Trophoblast cell (in vitro differentiated cells and primary cell): ENCODE data around the gene ESRRG.

Source experiments
- DNase-seq, 2 donors: peaks; one replicate each; pipeline ENCODE4 v3.0.0-alpha.2; 2016
- H2AFZ ChIP-seq: 2 replicates; pipeline ENCODE4 v1.6.1; 2013; ENCODE audit warnings: low read length, moderate library complexity, mild to moderate bottlenecking; ENCODE audit not compliant: insufficient read depth, poor library complexity
- H2AK5ac ChIP-seq: 2 replicates; pipeline ENCODE4 v1.6.1; 2013; ENCODE audit warnings: mild to moderate bottlenecking, low read length
- H2BK120ac ChIP-seq: 2 replicates; pipeline ENCODE4 v1.6.1; 2013; ENCODE audit warnings: low read length, mild to moderate bottlenecking, moderate library complexity; ENCODE audit not compliant: insufficient read depth, poor library complexity
- H2BK12ac ChIP-seq: 2 replicates; pipeline ENCODE4 v1.6.1; 2013; ENCODE audit warnings: mild to moderate bottlenecking, low read length, moderate library complexity
- H2BK5ac ChIP-seq: 2 replicates; pipeline ENCODE4 v1.6.1; 2013; ENCODE audit warnings: low read length, low read depth, moderate library complexity, mild to moderate bottlenecking; ENCODE audit not compliant: poor library complexity
- H3K14ac ChIP-seq: 2 replicates; pipeline ENCODE4 v1.6.1; 2013; ENCODE audit warnings: mild to moderate bottlenecking, low read length
- H3K18ac ChIP-seq: 2 replicates; pipeline ENCODE4 v1.6.1; 2013; ENCODE audit warnings: mild to moderate bottlenecking, low read length
- H3K23ac ChIP-seq: 2 replicates; pipeline ENCODE4 v1.6.1; 2013; ENCODE audit warnings: low read length
- H3K27ac ChIP-seq: 2 replicates; pipeline ENCODE4 v1.5.1; 2013; ENCODE audit warnings: low read depth, mild to moderate bottlenecking, inconsistent platforms, low read length, moderate library complexity
- H3K27me3 ChIP-seq: 2 replicates; pipeline ENCODE4 v1.6.1; 2013; ENCODE audit warnings: inconsistent platforms, mild to moderate bottlenecking, low read length, moderate library complexity; ENCODE audit not compliant: insufficient read depth
- H3K36me3 ChIP-seq, 2 experiments: 1 replicate in 1 of 2; 2 replicates in 1 of 2; pipeline ENCODE4 v1.6.1; 2013; ENCODE audit warnings: low read length in 2 of 2, mild to moderate bottlenecking in 2 of 2, moderate library complexity in 1 of 2; ENCODE audit not compliant: insufficient read depth in 2 of 2, control insufficient read depth in 1 of 2
- H3K4ac ChIP-seq: 2 replicates; pipeline ENCODE4 v1.6.1; 2013; ENCODE audit warnings: low read depth, mild to moderate bottlenecking, low read length, moderate library complexity
- H3K4me1 ChIP-seq, 2 experiments: 1 replicate in 1 of 2; 2 replicates in 1 of 2; pipeline ENCODE4 v1.6.1; 2013; ENCODE audit warnings: low read length in 2 of 2, mild to moderate bottlenecking in 2 of 2, moderate library complexity in 1 of 2; ENCODE audit not compliant: insufficient read depth in 2 of 2, control insufficient read depth in 1 of 2
- H3K4me2 ChIP-seq: 2 replicates; pipeline ENCODE4 v1.6.1; 2013; ENCODE audit warnings: inconsistent platforms, mild to moderate bottlenecking, low read length, moderate library complexity
- H3K4me3 ChIP-seq: 2 replicates; pipeline ENCODE4 v1.5.1; 2013; ENCODE audit warnings: mild to moderate bottlenecking, low read depth, low read length, inconsistent platforms
- H3K79me1 ChIP-seq: one replicate; pipeline ENCODE4 v1.6.1; 2013; ENCODE audit warnings: low read length
- H3K79me2 ChIP-seq: 2 replicates; pipeline ENCODE4 v1.6.1; 2013; ENCODE audit warnings: low read length, mild to moderate bottlenecking; ENCODE audit not compliant: control insufficient read depth, insufficient read depth, poor library complexity
- H3K9ac ChIP-seq: 2 replicates; pipeline ENCODE4 v1.6.1; 2013; ENCODE audit warnings: mild to moderate bottlenecking, low read length
- H3K9me3 ChIP-seq: 2 replicates; pipeline ENCODE4 v1.6.1; 2013; ENCODE audit warnings: low read depth, mild to moderate bottlenecking, control low read depth, inconsistent platforms, low read length; ENCODE audit not compliant: insufficient read depth
- H4K12ac ChIP-seq: 2 replicates; pipeline ENCODE4 v1.6.1; 2013; ENCODE audit warnings: low read depth, mild to moderate bottlenecking, low read length, moderate library complexity
- H4K8ac ChIP-seq: 2 replicates; pipeline ENCODE4 v1.6.1; 2013; ENCODE audit warnings: low read depth, mild to moderate bottlenecking, low read length, moderate library complexity
- H4K91ac ChIP-seq: one replicate; pipeline ENCODE4 v1.6.1; 2013; ENCODE audit warnings: low read depth, mild to moderate bottlenecking, low read length, moderate library complexity
- WGBS: extraction: QIAGEN DNeasy Blood & Tissue Kit; methylation state at CpG from one replicate; pipeline ENCODE4 v1.1.7; 2013; ENCODE audit warnings: missing lambda C conversion rate; ENCODE audit not compliant: insufficient read length, insufficient coverage; ENCODE audit errors: extremely low coverage; 5-methylcytosine and 5-hydroxymethylcytosine counted together

The ESRRG gene

GRCh38 chr1:216554934-216555333, 168.3 kb downstream of the ESRRG start:
- H3K36me3 ChIP-seq: no peaks in the 10 kb centered on the region
- H4K91ac ChIP-seq: no peak overlapping the region
- no peaks in the 10 kb centered on the region for H3K9me3 ChIP-seq
- no peaks in the 10 kb centered on the region for H3K27me3 ChIP-seq
- H3K4ac ChIP-seq: no peak overlapping the region
- H2AK5ac ChIP-seq: no peak overlapping the region
- H3K79me2 ChIP-seq: no peaks in the 10 kb centered on the region
- no peak overlapping the region for H4K12ac ChIP-seq
- H3K27ac ChIP-seq: no peak overlapping the region
- no peak overlapping the region for H3K23ac ChIP-seq
- no peak overlapping the region for H2BK120ac ChIP-seq
- H4K8ac ChIP-seq: no peak overlapping the region
- no peak overlapping the region for H2BK5ac ChIP-seq
- no peak overlapping the region for H3K14ac ChIP-seq
- no peak overlapping the region for H3K4me3 ChIP-seq
- no peaks in the 10 kb centered on the region for H3K79me1 ChIP-seq
- no peak overlapping the region for H3K9ac ChIP-seq
- H3K18ac ChIP-seq: no peak overlapping the region
- DNase-seq: no peak
- no peaks in the 10 kb centered on the region for H3K4me1 ChIP-seq
- no peak overlapping the region for H2BK12ac ChIP-seq
- H2AFZ ChIP-seq: no peak overlapping the region
- H3K4me2 ChIP-seq: no peak overlapping the region

DNA sequence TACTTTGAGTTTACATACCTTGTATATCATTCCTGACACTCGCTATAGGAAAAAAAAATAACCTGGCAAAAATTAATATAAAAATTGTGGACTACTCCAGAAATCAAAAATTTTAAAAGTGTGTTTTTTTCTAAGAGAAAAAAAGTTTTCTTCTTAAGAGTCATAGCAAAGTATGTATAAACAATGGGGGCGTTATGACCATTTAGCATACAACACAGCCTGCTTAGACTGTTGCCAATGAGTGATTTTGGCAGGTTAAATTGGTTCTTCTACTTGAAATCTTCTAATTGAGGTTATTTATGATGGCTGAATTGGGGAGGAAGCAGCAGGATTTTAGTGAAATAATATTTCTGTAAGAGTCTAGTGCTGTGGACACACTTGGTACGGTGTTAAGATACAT, 169.5 kb downstream of the ESRRG start:
- H3K4me2 ChIP-seq: no peak overlapping the region
- H3K14ac ChIP-seq: no peak overlapping the region
- H3K27ac ChIP-seq: no peak overlapping the region
- H3K9me3 ChIP-seq: no peaks in the 10 kb centered on the region
- H2AK5ac ChIP-seq: no peak overlapping the region
- no peaks in the 10 kb centered on the region for H3K79me2 ChIP-seq
- no peak overlapping the region for H4K91ac ChIP-seq
- H3K18ac ChIP-seq: no peak overlapping the region
- no peak overlapping the region for H3K9ac ChIP-seq
- no peak overlapping the region for H3K23ac ChIP-seq
- H4K12ac ChIP-seq: no peak overlapping the region
- H2BK5ac ChIP-seq: no peak overlapping the region
- H2BK12ac ChIP-seq: no peak overlapping the region
- H3K27me3 ChIP-seq: no peaks in the 10 kb centered on the region
- DNase-seq: no peak
- H3K4ac ChIP-seq: no peak overlapping the region
- H3K4me3 ChIP-seq: no peak overlapping the region
- WGBS: no CpG with 5 or more reads among the region's 3 CpGs
- H3K36me3 ChIP-seq: no peaks in the 10 kb centered on the region
- no peaks in the 10 kb centered on the region for H3K79me1 ChIP-seq
- no peaks in the 10 kb centered on the region for H3K4me1 ChIP-seq
- H2AFZ ChIP-seq: no peak overlapping the region
- H4K8ac ChIP-seq: no peak overlapping the region
- H2BK120ac ChIP-seq: no peak overlapping the region

- no CpG with 5 or more reads among the region's 1 CpG for WGBS
- Histone ChIP-seq H3K27me3 (no peaks in the 10 kb centered on the region), H2BK12ac (no peak overlapping the region), H2BK5ac (no peak overlapping the region), H4K12ac (no peak overlapping the region), H3K23ac (no peak overlapping the region), H3K79me2 (no peaks in the 10 kb centered on the region), H3K9me3 (no peaks in the 10 kb centered on the region), H3K4me1 (no peaks in the 10 kb centered on the region), H3K9ac (no peak overlapping the region), H3K4ac (no peak overlapping the region), H3K27ac (no peak overlapping the region), H4K91ac (no peak overlapping the region), H3K4me2 (no peak overlapping the region), H3K14ac (no peak overlapping the region), H2AK5ac (no peak overlapping the region), H4K8ac (no peak overlapping the region), H3K4me3 (no peak overlapping the region), H3K79me1 (no peaks in the 10 kb centered on the region), H3K36me3 (no peaks in the 10 kb centered on the region), H2BK120ac (no peak overlapping the region), H3K18ac (no peak overlapping the region), H2AFZ (no peak overlapping the region)
- no peak for DNase-seq
Measured at GRCh38 chr1:216553040-216553439, 170.2 kb downstream of the ESRRG start.

DNA sequence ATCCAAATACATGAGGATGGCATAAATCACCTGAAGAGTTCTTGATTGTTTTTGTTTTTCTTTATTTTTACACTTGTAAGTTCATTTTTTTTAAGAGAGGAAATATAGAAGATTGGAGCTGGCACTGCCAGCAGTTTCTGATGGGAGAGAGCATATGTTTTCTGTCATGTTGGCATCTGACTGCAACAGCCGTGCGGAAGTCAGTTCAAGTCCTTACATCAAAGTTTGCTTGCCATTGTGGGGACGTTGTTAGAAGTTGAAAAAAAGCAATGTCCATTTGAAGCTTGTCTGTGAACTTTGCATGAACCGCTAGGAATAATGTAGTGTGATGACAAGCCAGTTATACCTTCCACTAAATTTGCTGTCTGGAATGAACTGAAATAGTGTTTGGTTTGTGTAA, 173.4 kb downstream of the ESRRG start:
- no peak overlapping the region for H2BK12ac ChIP-seq
- no peak overlapping the region for H3K4me3 ChIP-seq
- no CpG with 5 or more reads among the region's 4 CpGs for WGBS

More for the DNA sequence above, 173.4 kb downstream of the ESRRG start:
- H4K91ac ChIP-seq: no peak overlapping the region
- H4K12ac ChIP-seq: no peak overlapping the region
- no peak overlapping the region for H3K23ac ChIP-seq
- H4K8ac ChIP-seq: no peak overlapping the region
- DNase-seq: no peak
- no peaks in the 10 kb centered on the region for H3K27me3 ChIP-seq
- no peaks in the 10 kb centered on the region for H3K9me3 ChIP-seq
- H3K4me1 ChIP-seq: no peaks in the 10 kb centered on the region
- no peak overlapping the region for H2BK5ac ChIP-seq
- H2AK5ac ChIP-seq: no peak overlapping the region
- H3K4ac ChIP-seq: no peak overlapping the region
- no peaks in the 10 kb centered on the region for H3K79me1 ChIP-seq
- H2AFZ ChIP-seq: no peak overlapping the region
- H3K18ac ChIP-seq: no peak overlapping the region
- no peak overlapping the region for H3K27ac ChIP-seq
- no peaks in the 10 kb centered on the region for H3K36me3 ChIP-seq
- H3K14ac ChIP-seq: no peak overlapping the region
- H3K4me2 ChIP-seq: no peak overlapping the region
- no peaks in the 10 kb centered on the region for H3K79me2 ChIP-seq
- no peak overlapping the region for H2BK120ac ChIP-seq
- H3K9ac ChIP-seq: no peak overlapping the region
